ENCODE measurements around the gene HPS3.
"Not testable (repeated sequence)": the region's sequence is repeated elsewhere in the genome, so short reads cannot be mapped to it uniquely, and the experiment has no call there.

Gene HPS3

GRCh38 chr3:149195221-149195620 is 65.8 kb downstream of the HPS3 start:
- DNase-seq (ENCODE audit: low spot score): no peak

DNA sequence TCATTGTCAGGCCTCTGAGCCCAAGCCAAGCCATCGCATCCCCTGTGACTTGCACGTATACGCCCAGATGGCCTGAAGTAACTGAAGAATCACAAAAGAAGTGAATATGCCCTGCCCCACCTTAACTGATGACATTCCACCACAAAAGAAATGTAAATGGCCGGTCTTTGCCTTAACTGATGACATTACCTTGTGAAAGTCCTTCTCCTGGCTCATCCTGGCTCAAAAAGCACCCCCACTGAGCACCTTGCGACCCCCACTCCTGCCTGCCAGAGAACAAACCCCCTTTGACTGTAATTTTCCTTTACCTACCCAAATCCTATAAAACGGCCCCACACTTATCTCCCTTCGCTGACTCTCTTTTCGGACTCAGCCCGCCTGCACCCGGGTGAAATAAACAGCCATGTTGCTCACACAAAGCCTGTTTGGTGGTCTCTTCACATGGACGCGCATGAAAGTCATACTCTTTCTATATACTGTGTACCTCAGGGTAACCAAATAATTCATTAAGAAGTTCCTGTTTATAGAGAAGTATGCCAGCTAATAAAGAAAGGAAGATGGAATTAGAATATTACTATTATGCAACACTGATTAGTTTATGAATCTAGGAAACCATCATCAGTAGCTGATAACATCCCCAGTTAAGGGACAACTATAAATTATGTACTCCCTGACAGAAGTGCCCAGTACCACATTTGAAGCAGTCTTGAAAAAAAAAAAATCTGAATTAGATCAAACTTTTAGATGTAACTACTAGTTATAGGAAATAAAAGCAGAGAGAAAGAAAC is 67.6 kb downstream of the HPS3 start:
- DNase-seq (ENCODE audit: low spot score): not testable (repeated sequence)

DNA sequence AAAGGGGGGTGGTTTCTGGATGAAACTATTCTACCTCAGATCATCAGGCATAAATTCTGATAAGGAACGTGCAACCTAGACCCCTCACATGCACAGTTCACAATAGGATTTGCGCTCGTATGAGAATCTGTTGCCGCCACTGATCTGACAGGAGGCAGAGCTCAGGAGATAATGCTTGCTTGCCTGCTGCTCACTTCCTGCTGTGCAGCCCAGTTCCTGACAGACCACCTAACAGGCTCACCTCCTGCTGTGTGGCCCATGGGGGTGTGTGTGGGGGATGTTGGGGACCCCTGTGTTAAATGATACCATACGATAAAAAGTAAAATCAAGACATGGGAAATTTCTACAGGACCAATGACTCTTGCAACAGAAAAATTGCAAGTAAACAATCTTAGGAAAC is 68.2 kb downstream of the HPS3 start:
- no peak for DNase-seq (ENCODE audit: low spot score)

- DNase-seq (ENCODE audit: low spot score): no peak
These were observed 69.2 kb downstream of the HPS3 start for GRCh38 chr3:149198611-149199010.

DNA sequence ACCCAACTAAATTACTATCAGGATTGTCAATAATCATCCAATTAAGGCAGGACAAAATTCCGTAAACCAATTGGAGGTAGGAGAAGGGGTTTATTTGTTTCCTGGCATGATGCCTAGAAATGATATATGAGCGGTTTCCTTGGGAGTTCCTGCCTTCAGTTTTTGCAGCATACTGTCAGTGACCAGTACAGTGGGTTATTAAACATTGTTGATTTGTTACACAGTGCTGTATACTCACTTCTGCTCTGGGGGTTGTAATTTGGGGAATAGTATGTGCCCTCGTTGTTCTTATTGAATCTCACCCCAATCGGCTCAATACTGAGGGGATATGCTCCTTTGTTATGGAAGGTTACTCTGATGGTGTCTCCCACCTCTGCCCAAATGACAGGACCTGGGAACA is 70.0 kb downstream of the HPS3 start:
- DNase-seq (ENCODE audit: low spot score): no peak

- DNase-seq (ENCODE audit: low spot score): no peak
These were observed 74.3 kb downstream of the HPS3 start for GRCh38 chr3:149203758-149204157.

DNA sequence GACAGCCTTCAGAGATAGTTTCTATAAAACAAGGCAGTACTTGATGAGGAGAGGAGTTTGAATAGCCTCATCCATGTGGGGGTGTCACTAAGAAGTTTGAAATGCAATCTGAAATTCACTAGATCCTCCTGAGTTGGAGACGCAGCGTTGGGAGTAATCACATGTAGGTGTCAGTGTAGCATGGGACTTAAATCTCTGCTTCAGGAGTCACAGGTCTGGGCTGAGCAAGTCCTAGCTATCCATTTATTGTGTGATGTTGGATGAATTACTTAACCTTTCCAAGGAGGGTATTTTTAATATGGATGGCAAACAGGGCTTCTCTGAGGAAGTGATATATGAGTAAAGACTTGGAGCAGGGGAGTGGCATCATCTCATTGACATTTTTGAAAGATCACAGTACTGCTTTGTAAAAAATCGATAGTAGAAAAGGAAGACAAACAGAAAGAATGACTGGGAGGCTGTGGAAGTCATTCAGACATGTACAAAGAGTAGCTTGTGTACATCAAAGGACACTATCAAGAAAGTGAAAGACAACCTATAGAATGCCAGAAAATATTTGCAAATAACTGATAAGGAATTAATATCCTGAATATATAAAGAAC is 75.1 kb downstream of the HPS3 start:
- DNase-seq (ENCODE audit: low spot score): no peak

DNA sequence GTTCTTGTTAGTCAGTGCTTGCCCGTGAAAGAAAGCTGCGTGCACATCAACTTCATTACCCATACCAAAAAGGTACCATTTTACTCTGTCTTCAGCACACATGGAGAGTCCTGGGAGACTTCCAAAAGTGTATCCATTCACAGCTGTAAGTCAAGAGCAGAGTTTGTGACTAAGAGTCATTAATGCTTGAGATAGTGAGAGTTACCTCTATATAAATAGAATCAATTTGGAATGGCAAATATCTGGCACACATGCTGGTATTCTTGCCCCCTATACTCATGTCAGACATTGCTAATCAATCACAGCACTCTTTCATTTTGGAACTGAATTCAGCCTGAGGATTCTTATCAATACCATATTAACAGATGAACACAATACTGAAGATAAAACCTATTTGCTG is 78.0 kb downstream of the HPS3 start:
- DNase-seq (ENCODE audit: low spot score): no peak

DNA sequence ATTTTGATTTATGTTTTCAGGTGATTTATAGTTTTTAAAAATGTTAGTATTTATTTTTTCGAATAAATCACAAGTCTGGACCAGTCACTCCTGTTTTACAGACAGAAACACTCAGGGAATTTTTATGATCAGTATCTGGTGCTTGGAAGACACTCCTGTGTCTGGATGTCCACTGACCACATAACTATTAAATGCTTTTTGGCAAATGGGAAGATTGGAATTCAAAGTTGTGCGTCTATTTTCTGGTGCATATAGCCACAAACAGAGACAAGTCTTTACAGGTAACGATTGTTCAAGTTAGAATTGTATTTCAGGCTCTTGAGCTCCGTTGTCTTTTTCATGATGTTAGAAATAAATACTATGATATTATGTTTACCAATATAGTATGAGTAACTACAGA is 80.0 kb downstream of the HPS3 start:
- DNase-seq (ENCODE audit: low spot score): no peak

DNA sequence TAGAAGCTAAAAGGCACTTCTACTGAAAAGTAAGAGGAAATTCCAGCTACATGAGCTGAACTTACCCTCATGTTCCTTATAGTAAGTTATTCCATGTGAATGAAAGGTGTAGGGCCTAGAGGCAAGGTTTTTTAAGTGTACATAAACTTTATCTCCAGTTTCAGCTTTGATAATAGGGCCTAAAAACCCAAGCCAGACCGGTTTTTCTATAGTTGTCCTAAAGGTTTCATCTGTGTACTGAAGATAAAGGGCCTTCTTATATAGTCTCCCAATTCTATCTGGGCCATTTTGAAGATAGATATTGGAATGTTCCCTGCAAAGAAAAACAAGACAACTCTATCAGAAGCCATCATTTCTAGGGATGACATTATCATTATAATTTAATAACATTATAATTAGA is 82.9 kb downstream of the HPS3 start:
- no peak for DNase-seq (ENCODE audit: low spot score)

- DNase-seq (ENCODE audit: low spot score): no peak
These were observed 85.3 kb downstream of the HPS3 start for GRCh38 chr3:149214702-149215101.

DNA sequence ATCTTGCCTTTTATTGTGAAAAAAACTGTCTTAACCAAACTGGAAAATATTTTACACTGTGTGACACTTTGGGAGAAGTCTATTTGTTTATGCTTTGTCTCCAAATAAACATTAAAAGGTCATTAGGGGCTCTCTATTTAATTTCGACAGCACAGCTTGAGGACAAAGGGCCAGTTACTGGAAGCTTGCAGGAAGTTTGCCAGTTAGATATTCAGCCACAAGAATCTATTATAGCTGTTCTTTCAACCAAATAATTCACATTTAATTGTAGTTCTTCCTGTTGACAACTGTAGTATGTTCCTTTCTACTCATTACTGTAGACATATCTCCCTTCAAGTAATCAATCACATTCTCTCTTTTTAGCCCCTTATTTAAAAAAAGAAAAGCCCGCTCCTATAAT is 86.1 kb downstream of the HPS3 start:
- DNase-seq (ENCODE audit: low spot score): no peak

GRCh38 chr3:149216193-149216869 is 86.9 kb downstream of the HPS3 start:
- no peak for DNase-seq (ENCODE audit: low spot score)

GRCh38 chr3:149217347-149217746 is 87.9 kb downstream of the HPS3 start:
- no peak for DNase-seq (ENCODE audit: low spot score)

GRCh38 chr3:149219380-149220121 is 90.1 kb downstream of the HPS3 start:
- DNase-seq (ENCODE audit: low spot score): not testable (repeated sequence)

DNA sequence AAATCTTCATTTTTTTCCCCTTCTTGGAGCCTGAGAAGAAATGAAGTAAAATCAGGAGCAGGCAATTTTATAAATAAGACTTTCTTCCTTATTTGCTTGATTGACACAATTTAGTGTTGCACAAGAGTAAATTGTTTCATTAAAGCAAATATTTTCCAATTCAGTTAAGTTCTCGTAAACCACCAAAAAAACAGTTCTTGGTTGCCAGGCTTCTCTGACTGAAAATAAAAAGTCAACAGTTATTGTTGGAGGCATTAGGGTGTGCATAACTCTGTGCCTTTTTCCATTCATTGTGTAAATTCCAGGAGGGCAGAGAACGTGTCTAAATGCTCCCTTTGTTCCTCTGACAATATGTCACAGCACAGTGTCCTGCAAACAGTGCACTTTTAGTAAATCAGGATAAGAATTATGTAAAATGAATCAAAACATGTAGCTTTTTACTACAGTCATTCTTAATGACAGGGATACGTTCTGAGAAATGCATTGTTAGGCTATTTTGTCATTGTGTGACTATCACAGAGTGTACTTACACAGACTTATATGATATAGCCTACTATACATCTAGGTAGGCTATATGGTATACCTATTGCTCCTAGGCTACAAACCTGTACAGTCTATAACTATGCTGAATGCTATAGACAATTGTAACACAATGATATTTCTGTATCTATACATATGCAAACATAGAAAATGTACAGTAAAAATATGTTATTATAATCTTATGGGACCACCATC is 92.5 kb downstream of the HPS3 start, which contains the start of gene CP:
TSS of gene CP (minus strand) at position 47 of the 735 bp plus-strand sequence. CDS start at position 10, 37 bp downstream.
- no peak for DNase-seq (ENCODE audit: low spot score)

All from Ammon's horn (tissue), 1 donor.